T47D (cell line): ENCODE results near the gene S1PR5.

ENCODE experiments used
- DNase-seq, 2 experiments: peaks; one replicate each; pipeline versions ENCODE4 v3.0.0 to v3.0.0-alpha.2; 2011 to 2012; ENCODE audit warnings: low read depth in 1 of 2, low spot score in 1 of 2
- JUND ChIP-seq: IDR thresholded peaks from 2 replicates; pipeline ENCODE4 v1.6.1; 2012; ENCODE audit warnings: low read depth
- in situ Hi-C: cut with HindIII; loops from 2 replicates; pipeline ENCODE4 v1.10.0; 2016; ENCODE audit warnings: low sequenced_read_pairs, low pct_unique_long_range_greater_than_20kb

Gene S1PR5, protein sequence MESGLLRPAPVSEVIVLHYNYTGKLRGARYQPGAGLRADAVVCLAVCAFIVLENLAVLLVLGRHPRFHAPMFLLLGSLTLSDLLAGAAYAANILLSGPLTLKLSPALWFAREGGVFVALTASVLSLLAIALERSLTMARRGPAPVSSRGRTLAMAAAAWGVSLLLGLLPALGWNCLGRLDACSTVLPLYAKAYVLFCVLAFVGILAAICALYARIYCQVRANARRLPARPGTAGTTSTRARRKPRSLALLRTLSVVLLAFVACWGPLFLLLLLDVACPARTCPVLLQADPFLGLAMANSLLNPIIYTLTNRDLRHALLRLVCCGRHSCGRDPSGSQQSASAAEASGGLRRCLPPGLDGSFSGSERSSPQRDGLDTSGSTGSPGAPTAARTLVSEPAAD

DNA sequence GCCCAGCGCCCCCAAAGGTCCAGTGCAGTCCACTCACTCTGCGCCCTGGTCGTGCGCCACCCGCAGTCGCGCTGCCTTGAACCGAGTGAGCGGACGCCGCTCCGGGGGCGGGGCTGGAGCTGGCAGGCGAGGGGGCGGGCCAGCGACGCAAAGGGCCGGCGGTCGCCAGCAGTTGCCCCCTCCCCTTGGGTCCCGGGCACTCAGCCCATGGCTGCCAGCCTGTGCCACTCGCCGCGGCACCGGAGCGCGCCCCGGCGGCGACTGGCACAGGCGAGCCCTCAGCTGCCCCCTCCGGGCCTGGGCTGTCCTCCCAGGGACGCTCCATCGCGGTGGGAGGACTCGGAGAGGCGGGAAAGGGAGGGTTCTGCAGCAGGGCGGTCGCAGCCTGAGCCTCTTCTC is at the start of gene S1PR5:
S1PR5 (minus strand) TSS at position 87 of the 399 bp plus-strand sequence. CDS start 2,436 bp downstream, outside the sequence.
- in situ Hi-C loops = no loop called here
- TF ChIP-seq JUND = no peak
- peak in 1 of 2 experiments; percentile 58 for DNase-seq

DNA sequence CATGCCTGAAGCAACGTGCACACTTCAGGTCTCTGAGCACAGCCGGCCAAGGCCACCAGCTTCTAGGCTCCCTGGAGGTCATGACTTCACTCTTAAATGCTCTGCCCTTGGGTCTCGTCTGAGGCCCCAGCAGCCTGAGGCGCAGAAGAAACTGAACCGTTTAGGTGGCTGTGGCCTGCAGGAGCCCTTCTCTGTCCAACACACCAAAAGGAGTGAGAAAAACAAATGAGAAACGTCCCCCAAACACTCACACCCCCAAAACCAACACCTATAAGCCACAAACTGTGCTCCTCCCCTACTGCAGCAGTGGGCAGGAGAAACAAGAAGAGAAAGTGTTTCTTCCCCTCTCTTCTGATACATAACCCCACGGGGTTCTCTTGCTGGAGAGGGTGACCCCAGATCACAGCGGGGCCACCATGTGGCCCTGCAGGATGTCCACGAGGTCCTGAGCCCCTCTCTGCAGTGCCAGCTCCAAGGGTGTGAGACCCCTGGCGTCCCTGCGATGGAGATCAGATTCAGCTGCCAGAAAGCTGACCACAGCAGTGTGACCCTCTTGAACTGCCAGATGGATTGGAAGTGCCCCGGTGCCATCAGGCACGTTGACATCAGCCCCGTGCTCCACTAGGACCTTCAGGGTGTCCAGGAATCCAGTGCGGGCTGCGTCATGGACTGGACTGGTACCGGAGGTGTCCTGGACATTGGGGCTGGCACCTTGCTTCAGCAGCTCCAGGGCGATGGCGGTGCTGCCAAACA is 49.6 kb upstream of the S1PR5 start:
- DNase-seq = no peak
- in situ Hi-C loops = no loop called here
- TF ChIP-seq JUND = no peak

DNA sequence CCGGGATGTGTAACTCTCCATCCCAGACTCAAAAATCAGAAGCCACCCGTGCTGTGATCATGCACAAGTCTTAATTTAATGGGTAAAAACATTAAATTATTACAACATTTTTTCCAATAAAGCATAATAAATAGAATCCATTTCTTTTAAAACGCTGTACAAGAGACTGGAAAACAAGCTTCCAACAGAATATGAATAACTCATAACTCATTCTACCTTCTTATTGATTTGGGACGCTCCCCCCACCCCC is 49.1 kb upstream of the S1PR5 start:
- no peak for DNase-seq
- in situ Hi-C loops = no loop called here
- no peak for TF ChIP-seq JUND

DNA sequence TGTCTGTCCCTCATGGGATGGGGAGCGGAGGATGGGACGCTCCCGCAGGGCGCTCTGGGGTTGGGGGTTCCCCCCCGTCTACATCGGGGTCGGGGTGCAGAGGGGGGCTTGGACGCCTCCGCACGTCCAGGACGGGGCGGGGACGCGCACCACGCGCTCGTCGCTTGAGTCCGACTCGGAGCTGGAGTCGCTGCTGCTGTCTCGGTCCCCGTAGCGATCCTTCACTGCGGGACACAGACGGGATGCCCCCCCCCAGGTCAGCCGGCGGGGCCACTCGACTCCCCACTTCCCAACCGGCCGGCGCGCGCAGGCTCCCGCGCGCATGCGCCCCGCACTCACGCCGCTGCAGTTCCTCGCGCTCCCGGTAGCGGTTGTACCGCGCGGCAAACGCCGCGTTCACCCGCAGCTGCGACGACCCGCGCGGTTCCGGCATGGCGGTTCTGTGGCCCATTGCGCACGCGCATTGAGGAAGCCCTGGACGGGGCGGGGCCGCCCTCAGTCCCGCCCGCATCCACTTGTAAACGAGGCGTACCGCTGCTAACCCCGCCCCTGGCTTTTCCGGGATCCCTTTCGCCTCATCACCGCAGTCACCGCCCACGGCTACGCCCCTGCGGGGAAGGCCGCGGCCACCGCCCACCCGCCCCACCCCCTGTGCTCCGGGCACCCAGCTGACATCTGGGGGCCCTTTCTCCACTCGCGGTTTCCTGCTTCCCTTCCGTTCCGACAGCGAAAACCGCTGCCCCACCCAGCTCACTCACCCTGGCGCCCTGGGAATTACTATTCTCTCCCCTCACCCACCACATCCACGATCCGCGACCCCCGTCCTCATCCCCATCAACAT is 48.5 kb upstream of the S1PR5 start, which contains the start of gene KRI1:
KRI1 (minus strand) TSS at position 444 of the 841 bp plus-strand sequence; CDS start at position 433, 11 bp downstream.
- in situ Hi-C loops = no loop called here
- peak; percentile 95 to 96 for DNase-seq
- no peak for TF ChIP-seq JUND

DNA sequence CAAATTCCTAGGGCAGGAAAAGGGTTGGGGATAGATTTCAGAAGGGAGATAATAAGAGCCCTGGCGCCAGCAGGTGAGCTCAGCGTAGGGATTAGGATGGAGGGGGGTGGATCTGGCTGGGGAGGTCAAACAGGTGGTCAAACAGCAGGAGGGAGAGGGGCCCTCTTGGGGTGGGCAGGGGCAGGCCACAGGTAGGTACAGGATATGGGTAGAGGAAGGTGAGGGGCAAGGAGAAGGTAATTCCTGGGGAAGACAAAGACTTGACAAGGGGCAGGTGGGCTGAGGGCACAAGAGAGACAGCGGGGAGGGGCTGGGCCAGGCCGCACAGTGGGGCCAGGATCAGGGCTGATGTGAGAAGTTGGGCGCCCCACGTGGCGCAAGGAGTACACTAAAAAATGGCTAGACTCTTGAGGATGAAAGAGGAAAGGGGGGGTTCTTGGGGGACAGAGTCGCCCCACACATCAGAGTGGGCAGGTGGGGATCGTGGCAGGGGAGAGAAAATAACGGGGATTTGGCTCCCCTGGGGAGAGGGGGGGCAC is 47.9 kb upstream of the S1PR5 start:
- in situ Hi-C loops = no loop called here

DNA sequence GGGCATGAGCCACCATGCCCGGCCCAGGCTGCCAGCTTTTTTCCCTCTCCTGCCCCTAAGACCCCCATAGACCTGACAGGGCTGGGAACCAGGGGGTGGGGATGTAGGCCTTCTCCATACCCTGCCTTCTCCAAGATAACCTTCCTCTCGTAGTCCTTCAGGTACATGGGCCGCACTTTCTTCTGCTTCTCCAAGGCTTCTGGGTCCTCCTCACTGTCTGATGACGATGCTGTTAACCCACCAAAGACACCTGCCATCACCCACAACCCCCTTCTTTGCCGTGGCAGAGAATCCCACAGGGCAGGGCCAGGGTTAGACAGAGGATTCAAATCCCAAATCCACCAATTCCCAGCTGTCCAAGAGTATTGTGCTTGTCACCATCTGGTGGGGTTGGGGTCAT is 45.4 kb upstream of the S1PR5 start:
- no peak for TF ChIP-seq JUND
- in situ Hi-C loops = no loop called here
- no peak for DNase-seq

More for the DNA sequence above, 47.9 kb upstream of the S1PR5 start:
- TF ChIP-seq JUND = no peak
- DNase-seq = peak; percentile 56 to 63

DNA sequence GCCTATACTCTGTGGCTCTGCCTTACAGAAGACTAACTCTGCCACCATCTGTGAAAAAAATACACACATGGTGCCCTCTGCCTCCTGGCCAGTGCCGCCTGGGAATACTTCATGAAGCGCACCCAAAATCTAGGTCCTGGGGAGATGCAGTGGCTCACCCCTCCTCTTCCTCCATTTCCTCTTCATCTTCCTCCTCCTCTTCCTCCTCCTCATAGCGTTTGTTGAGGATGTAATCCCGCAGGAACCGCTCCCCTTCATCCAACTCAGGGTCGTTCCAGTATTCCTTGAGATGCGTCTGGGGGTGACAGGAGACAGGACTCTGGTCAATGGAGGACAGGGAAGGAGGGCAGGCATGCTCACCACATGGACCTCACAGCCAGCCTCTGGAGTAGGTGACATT is 42.9 kb upstream of the S1PR5 start:
- in situ Hi-C loops = no loop called here
- no peak for TF ChIP-seq JUND

DNA sequence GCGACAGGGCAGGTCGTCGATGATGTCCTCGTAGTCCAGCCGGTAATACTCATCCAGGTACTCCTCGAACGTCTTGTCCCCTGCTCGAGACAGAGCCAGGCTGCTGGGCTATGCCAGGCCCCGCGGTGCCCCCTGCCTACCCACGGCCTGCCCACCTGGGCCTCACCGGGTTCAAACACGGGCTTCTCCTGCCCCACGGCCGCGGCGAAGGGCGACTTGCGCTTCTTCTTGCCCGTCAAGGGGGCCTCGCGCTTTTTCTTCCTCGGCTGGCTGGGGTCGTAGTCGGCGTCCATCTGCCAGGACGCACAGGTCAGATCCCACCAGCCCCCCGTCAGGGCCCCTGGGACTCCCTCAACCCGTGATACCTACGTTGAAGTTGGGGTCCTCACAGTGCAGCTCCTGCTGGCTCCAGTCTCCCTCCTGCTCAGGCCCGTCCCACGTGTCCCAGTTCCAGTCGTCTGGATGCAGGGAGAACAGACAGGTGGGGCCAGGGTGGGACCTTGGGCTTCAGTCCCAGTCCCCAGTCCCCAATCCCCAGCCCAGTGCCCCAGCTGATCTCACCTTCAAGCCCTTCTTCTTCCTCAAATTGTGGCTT is 40.5 kb upstream of the S1PR5 start:
- in situ Hi-C loops = no loop called here
- TF ChIP-seq JUND = no peak
- no peak for DNase-seq

More for the DNA sequence above, 42.9 kb upstream of the S1PR5 start:
- no peak for DNase-seq

DNA sequence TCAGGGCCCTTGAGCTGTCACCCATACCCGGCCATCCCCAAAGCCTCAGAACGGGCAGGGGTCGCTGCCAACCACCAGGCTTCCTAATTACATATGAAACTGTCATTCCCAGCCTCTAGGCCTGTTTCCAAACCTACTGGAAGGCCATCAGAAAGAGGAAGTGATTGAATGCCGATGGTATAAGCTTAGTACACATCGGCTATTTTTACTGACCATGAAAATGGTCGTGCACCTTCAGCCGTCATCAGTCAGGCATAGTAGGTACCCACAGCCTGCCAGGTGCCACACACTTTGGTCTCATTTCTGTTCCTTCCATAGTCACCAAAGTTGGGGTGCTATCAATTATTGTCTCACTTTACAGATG is 38.3 kb upstream of the S1PR5 start:
- in situ Hi-C loops = no loop called here
- no peak for DNase-seq
- no peak for TF ChIP-seq JUND

DNA sequence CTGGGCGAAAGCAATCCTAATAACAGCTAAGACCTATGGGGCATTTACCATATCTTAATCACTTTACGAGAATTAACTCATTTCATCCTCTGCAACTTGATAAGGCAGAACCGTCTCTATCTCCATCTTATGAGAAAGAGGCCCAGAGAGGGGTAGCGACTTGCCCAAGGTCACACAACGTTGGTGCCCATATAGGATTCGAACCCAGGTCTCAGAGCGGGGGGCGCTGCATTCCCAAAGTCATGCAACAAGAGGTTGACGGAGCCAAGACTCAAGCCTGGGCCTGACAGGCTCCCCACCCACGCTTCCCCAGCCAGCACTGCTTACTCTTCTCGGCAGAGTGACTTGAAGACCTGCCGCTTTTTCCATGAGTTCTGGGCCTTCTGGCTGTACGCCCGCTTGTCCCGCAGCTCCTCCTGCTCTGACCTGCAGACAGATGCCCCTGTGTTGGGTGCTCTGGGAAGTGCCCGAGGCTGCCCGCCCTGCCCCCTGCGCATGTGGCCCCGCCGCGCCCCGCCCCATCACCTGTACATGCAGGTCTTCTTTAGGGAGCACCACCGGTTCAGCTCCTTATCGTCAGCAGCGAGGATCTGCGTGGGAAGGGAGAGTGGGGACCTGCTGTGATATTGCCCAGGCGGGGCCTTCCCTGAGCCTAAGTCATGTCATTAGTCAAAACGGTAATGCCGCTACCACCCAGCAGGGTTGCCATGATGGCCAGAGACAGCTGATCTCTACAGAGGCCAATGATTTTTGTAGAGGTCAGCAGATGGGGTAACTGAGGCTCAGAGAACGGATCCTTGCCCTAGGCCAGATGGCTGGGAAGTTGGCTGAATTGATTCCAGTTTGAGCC is 37.7 kb upstream of the S1PR5 start:
- no peak for DNase-seq
- TF ChIP-seq JUND = no peak
- in situ Hi-C loops = no loop called here

DNA sequence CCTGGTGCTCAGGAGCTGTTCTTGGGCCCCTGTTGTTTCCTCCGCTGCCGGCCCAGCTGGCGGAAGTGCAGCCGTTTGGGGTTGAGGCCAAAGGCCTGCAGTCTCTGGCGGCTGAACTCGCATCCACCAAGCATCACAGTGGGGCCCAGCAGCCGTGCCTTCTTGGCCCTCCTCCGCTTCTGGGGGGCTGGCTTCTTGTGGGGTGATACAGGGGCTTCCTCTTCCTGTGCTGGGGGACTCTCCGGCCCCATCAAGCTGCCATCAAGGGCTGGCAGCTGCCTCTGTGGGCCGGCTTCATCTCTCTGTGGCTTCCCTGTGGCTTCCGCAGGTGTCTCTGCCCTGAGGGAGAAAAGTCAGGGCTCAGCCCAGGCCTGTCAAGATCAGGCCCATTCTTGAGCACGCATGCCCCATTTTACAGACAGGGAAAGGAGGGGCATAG is 36.7 kb upstream of the S1PR5 start:
- TF ChIP-seq JUND = no peak
- no peak for DNase-seq
- in situ Hi-C loops = no loop called here
